ENCODE results near the gene AP3B1. TPM values are rescaled to one million over a fixed set of nuclear protein-coding genes. Genes with fewer than 3 reads are reported as not detected.
"Not testable (repeated sequence)": the region's sequence is repeated elsewhere in the genome, so short reads cannot be mapped to it uniquely, and the experiment has no call there.

AP3B1 gene
- polyA plus RNA-seq, 4 donors, result 62.3 to 79.2 (median 73.6) TPM

GRCh38 chr5:78252715-78253114 is 41.8 kb downstream of the AP3B1 start:
- DNase-seq (ENCODE audit: low read depth in 4 of 4, low spot score in 2 of 4), result no peak

DNA sequence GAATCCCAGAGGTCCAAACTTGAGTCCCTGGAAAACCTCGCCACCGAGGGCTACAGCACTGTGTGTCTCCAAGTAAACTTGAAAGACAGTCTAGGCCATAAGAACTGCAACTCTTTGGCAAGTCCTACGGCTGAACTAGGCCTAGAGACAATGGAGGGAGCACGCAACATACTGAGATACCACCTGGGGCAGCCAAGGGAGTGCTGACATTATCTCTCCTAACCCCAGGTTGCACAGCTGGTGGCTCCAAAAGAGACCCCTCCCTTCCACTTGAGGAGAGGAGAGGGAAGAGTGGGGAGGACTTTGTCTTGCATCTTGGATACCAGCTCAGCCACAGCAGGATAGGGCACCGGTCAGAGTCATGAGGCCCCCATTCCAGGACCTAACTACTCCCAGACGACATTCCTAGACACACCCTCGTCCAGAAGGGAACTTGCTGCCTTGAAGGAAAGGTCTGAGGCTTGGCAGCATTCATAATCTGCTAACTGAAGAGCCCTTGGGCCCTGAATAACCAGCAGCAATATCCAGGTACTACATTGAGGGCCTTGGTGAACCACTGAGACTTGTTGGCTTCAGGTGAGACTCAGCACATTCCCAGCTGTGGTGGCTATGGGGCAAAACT is 42.7 kb downstream of the AP3B1 start:
- no peak for DNase-seq (ENCODE audit: low read depth in 4 of 4, low spot score in 2 of 4)

DNA sequence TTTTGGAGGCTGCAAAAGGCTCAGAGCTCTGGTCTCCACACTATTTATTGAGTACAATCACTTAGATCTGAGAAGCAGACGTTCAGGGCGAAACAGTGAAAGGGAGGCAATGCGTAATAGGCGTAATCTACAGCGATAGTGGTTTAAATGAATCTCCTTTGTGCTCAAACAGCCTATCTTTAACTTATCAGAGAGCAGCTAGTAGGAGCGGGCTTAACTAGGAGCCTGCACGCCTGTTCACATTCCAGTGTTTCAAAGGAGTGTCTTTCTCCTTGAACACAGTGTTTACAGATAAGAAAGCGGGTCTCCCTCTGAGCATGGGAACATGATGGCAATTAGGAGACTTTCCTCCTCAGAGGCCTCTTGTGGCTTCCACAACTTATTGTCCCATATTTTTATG is 49.4 kb downstream of the AP3B1 start:
- no peak for DNase-seq (ENCODE audit: low read depth in 4 of 4, low spot score in 2 of 4)

DNA sequence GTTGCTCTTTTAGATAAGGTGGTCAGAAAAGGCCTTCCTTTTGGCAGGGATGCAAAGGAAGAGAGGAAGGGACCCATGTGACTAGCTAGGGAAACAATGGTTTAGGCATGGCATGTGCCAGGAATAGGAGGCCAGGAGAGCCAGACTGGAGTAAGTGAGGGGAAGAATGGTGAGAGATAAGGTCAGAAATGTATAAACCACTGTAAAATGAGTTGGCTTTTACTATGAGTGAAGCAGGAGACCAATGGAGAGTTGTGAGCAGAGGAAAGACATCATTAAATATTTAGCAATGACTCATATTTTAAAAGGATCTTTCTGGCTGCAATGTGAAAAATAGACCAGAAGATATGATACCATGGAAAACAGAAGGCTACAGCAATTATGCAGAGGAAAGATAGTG is 50.9 kb downstream of the AP3B1 start:
- no peak for DNase-seq (ENCODE audit: low read depth in 4 of 4, low spot score in 2 of 4)

DNA sequence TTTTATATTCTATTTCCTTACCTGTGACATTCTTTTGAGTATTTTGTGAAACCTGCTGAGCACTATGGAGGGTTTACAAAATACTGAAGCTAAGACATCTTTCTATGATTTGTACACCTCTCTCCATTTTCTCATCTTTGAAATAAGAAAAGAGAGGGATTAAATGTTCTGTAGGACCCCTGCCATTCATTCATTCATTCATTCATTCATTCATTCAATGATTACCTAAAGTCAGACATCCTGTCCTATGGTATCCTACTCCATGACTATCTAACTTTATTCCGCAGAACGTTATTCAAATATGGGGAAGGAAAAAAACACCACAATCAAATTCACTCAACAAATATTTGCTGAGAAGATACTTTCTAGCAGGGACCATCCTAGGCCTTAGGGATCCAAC is 51.4 kb downstream of the AP3B1 start:
- DNase-seq (ENCODE audit: low read depth in 4 of 4, low spot score in 2 of 4), result no peak

- DNase-seq (ENCODE audit: low read depth in 4 of 4, low spot score in 2 of 4), result no peak
Measured at GRCh38 chr5:78242001-78242400, 52.5 kb downstream of the AP3B1 start.

GRCh38 chr5:78237911-78238310 is 56.6 kb downstream of the AP3B1 start:
- no peak for DNase-seq (ENCODE audit: low read depth in 4 of 4, low spot score in 2 of 4)

- no peak for DNase-seq (ENCODE audit: low read depth in 4 of 4, low spot score in 2 of 4)
Measured at GRCh38 chr5:78236046-78236445, 58.5 kb downstream of the AP3B1 start.

DNA sequence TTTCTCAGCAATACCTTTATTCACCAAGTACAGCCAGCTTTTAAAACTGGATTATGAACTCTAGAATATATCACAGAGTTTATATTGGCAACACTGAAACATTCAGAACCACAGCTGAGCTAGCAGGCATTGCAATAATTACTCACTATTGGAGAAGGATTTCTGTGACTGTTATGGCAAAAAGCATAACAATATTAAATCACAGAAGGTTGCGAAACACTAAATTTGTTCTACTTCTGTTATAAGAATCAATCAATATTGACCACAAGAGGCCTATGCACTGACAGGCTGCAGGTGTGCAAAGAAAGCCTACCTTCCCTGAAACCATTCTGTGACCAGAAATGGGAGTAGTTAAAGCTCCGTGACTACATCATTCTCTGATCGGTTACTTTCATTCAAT is 59.2 kb downstream of the AP3B1 start:
- no peak for DNase-seq (ENCODE audit: low read depth in 4 of 4, low spot score in 2 of 4)

- no peak for DNase-seq (ENCODE audit: low read depth in 4 of 4, low spot score in 2 of 4)
Measured at GRCh38 chr5:78234804-78235203, 59.7 kb downstream of the AP3B1 start.

GRCh38 chr5:78232163-78232562 is 62.3 kb downstream of the AP3B1 start:
- no peak for DNase-seq (ENCODE audit: low read depth in 4 of 4, low spot score in 2 of 4)

GRCh38 chr5:78224358-78224757 is 70.1 kb downstream of the AP3B1 start:
- no peak for DNase-seq (ENCODE audit: low read depth in 4 of 4, low spot score in 2 of 4)

DNA sequence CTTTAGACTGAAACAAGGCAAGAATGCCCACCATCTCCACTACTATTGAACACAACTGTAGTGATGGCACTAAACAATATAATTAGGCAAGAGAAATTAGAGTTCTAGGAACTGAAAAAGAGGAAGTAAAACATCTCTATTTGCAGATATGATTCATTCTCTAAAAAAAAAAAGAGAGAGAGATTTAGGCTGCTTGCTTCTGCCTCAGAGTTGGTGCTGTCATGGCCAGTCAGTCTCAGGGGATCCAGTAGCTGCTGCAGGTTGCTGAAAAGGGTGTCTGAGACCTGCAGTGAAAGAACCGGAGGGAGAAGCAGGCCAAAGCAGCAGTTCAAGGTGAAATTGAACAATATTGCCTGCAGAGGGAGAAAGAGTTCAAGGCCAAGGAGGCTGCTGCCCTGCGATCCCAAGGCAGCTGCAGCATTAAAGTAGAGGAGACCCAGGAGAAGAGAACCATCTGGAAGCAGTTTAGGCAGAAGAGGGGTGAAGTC is 72.5 kb downstream of the AP3B1 start:
- DNase-seq (ENCODE audit: low read depth in 4 of 4, low spot score in 2 of 4), result no peak

- DNase-seq (ENCODE audit: low read depth in 4 of 4, low spot score in 2 of 4), result no peak
Measured at GRCh38 chr5:78221467-78221866, 73.0 kb downstream of the AP3B1 start.

DNA sequence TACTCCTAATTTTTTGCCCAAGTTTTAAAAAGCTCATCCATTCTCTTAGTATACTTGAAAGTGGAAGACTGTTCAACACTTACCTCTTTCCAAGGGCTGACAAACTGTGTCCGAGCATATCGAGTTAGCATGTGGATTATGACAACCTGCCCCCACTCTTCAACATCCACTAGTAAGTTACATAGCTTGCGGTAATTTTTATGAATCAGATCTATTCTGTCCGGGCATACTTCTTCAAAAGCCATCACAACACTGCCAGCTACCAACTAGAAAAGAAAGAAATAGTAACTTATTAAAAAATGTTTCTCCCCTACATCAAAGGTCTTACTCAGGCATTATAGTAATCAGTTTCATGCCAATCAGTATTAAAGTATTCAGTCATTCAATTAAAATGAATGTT is 78.5 kb downstream of the AP3B1 start:
- DNase-seq (ENCODE audit: low read depth in 4 of 4, low spot score in 2 of 4), result no peak

GRCh38 chr5:78215565-78215964 is 78.9 kb downstream of the AP3B1 start:
- DNase-seq (ENCODE audit: low read depth in 4 of 4, low spot score in 2 of 4), result no peak

GRCh38 chr5:78213799-78214198 is 80.7 kb downstream of the AP3B1 start:
- DNase-seq (ENCODE audit: low read depth in 4 of 4, low spot score in 2 of 4), result no peak

DNA sequence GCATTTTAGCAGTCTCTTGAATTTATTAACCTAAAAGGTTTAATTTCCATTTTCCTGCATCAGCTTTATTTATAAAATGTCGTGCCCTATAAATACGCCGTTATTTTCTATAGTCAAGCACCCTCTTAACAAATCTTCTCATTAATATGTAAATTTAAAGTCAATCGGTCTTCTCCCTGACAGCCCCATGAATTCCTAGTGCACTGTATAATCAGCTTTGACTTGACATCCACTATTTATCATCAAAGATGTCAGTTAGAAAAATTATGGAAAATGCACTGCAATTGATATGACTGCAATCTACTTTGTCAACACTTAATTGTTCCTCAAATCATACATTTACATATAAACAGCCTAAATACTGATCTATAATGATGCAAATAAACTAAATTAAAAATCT is 83.4 kb downstream of the AP3B1 start:
- DNase-seq (ENCODE audit: low read depth in 4 of 4, low spot score in 2 of 4), result no peak

GRCh38 chr5:78204241-78204640 is 90.3 kb downstream of the AP3B1 start:
- no peak for DNase-seq (ENCODE audit: low read depth in 4 of 4, low spot score in 2 of 4)

DNA sequence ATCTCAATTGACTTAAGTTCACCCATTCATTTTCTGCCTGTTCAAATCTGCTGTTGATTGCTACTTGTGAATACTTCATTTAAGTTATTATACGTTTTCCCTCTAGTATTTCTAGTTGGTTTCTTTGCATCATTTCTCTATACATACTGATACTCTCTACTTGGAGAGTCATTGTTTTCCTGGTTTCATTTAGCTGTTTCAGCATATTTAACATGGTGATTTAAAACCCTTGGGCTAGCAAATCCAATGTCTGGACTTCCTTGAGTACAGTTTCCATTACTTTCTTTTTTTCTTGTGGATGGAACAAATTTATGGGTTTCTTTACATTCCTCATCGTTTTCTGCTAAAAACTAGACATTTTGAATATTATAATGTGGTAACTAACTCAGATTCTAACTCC is 90.7 kb downstream of the AP3B1 start:
- no peak for DNase-seq (ENCODE audit: low read depth in 4 of 4, low spot score in 2 of 4)

DNA sequence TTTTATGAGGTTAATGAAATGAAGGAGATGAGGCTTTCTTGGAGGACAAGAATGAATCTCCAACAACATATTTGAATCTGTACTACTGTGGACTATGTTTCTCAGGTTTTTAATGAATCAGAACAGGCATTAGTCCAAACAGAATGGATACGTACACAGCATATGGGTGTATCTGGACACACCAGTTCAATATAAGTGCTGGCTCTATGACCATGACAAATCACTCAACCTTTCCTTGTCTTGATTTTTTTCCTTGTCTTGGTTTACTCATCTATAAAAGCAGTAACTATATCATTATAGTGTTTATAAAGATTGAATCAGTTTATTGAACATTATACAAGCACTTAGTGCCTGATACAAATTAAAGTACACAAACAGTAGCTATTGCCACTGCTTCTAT is 104.1 kb downstream of the AP3B1 start:
- no peak for DNase-seq (ENCODE audit: low read depth in 4 of 4, low spot score in 2 of 4)

DNA sequence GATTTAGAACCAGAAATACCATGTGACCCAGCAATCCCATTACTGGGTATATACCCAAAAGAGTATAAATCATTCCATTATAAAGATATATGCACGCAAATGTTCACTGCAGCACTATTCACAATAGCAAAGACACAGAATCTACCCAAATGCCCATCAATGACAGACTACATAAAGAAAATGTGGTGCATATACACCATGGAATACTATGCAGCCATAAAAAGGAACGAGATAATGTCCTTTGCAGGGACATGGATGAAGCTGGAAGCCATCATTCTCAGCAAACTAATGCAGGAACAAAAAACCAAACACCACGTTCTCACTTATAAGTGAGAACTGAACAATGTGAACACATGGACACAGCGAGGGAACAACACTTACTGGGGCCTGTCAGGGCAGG is 105.8 kb downstream of the AP3B1 start:
- DNase-seq (ENCODE audit: low read depth in 4 of 4, low spot score in 2 of 4), result not testable (repeated sequence)

GRCh38 chr5:78187172-78187571 is 107.3 kb downstream of the AP3B1 start:
- DNase-seq (ENCODE audit: low read depth in 4 of 4, low spot score in 2 of 4), result no peak
